Omental fat pad (tissue), 4 donors: ENCODE results near the gene PRR19. TPM values are rescaled to one million over a fixed set of nuclear protein-coding genes. Genes with fewer than 3 reads are reported as not detected.

Experiments
- ATAC-seq: fragments of 150-250 bp; one replicate; pipeline ENCODE4 v1.9.1; 2016; ENCODE audit warnings: mild to moderate bottlenecking, moderate library complexity; ENCODE audit not compliant: low FRiP score
- DNase-seq: peaks from one replicate; pipeline ENCODE4 v3.0.0-alpha.2; 2019; ENCODE audit warnings: low spot score
- small RNA-seq: library from RNA; depleted of rRNA; stranded (forward); fragments of <200 nt; gene quantifications from one replicate; pipeline ENCODE3, GENCODE V24; 2016
- total RNA-seq, 4 donors: library from RNA; depleted of rRNA; stranded (reverse); fragments of >200 nt; gene quantifications; one replicate each; pipeline ENCODE4 v1.1.0, GENCODE V29; 2016
- TF ChIP-seq, protein P1 (sequence below), 3 donors: fragments of 450-650 bp; IDR thresholded peaks; one replicate each; pipeline ENCODE4 v1.5.1; 2016 to 2017; ENCODE audit warnings: antibody characterized with exemption in 3 of 3, mild to moderate bottlenecking in 3 of 3, moderate library complexity in 2 of 3

Gene PRR19
- total RNA-seq, 4 donors from 2014 or later: 0.31 to 0.93 (median 0.72) TPM; not detected in 1

- TF ChIP-seq, protein P1, sequence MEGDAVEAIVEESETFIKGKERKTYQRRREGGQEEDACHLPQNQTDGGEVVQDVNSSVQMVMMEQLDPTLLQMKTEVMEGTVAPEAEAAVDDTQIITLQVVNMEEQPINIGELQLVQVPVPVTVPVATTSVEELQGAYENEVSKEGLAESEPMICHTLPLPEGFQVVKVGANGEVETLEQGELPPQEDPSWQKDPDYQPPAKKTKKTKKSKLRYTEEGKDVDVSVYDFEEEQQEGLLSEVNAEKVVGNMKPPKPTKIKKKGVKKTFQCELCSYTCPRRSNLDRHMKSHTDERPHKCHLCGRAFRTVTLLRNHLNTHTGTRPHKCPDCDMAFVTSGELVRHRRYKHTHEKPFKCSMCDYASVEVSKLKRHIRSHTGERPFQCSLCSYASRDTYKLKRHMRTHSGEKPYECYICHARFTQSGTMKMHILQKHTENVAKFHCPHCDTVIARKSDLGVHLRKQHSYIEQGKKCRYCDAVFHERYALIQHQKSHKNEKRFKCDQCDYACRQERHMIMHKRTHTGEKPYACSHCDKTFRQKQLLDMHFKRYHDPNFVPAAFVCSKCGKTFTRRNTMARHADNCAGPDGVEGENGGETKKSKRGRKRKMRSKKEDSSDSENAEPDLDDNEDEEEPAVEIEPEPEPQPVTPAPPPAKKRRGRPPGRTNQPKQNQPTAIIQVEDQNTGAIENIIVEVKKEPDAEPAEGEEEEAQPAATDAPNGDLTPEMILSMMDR (IDR thresholded peaks at IDR 0.05): no peak
- ATAC-seq: no peak
- DNase-seq: no peak
Measured at GRCh38 chr19:42353341-42354015, 51.5 kb downstream of the PRR19 start.

DNA sequence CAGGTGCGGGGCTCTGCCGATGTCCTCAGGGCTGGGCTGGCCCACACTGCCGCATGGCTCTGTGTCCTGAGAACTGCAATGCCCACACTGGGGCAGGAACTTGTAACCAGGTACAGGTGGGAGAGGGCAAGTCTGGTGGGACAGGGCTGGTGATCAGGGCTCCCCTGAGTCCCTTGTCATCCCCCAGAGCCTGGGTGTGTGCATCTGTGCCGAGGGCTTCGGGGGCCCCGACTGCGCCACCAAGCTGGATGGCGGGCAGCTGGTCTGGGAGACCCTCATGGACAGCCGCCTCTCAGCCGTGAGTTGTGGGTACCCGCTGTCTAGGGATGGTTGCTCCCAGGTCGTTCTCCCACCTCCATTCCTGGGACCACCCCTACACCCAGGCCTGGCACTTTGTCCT, 54.0 kb downstream of the PRR19 start:
- TF ChIP-seq, protein P1 (IDR thresholded peaks at IDR 0.05): no peak
- ATAC-seq: no peak
- DNase-seq: no peak

GRCh38 chr19:42356686-42357085, 54.8 kb downstream of the PRR19 start:
- TF ChIP-seq, protein P1 (IDR thresholded peaks at IDR 0.05): no peak
- no peak for DNase-seq
- no peak for ATAC-seq

- no peak for ATAC-seq
- no peak for DNase-seq
- TF ChIP-seq, protein P1 (IDR thresholded peaks at IDR 0.05): no peak
Measured at GRCh38 chr19:42357290-42357689, 55.4 kb downstream of the PRR19 start.

Small RNAs within 50 kb of the gene (small RNA-seq; reads per million reads assigned to genes)
- gene MIR8077: not detected

Other genes starting within 250 kb of the PRR19 start
- 1 to 10 TPM in 3 of 4 donors, under 1 TPM in 1; 0.32 to 2.1 (median 1.6) TPM for gene GRIK5, start 231.9 kb upstream of the PRR19 start, total RNA-seq
- gene ZNF574, start 226.0 kb upstream of the PRR19 start, total RNA-seq: 10 to 100 TPM; 11.6 to 22.9 (median 12.8) TPM
- 1 to 10 TPM in 3 of 4 donors, under 1 TPM in 1; 0.56 to 3.2 (median 1.5) TPM for gene POU2F2, start 169.7 kb upstream of the PRR19 start, total RNA-seq
- 10 to 100 TPM; 22.0 to 59.3 (median 29.9) TPM for gene DEDD2, start 84.5 kb upstream of the PRR19 start, total RNA-seq
- 1 to 10 TPM; 3.2 to 7.6 (median 5.7) TPM for gene ZNF526, start 81.8 kb upstream of the PRR19 start, total RNA-seq
- 10 to 100 TPM; 16.9 to 32.3 (median 20.0) TPM for gene GSK3A, start 59.5 kb upstream of the PRR19 start, total RNA-seq
- gene ERF, start 47.0 kb upstream of the PRR19 start, total RNA-seq: 10 to 100 TPM; 21.2 to 52.8 (median 34.8) TPM
- gene CIC, start 32.9 kb upstream of the PRR19 start, total RNA-seq: 10 to 100 TPM; 15.7 to 26.3 (median 21.0) TPM
- gene PAFAH1B3, start 492 bp downstream of the PRR19 start, total RNA-seq: 10 to 100 TPM in 2 of 4 donors, 1 to 10 TPM in 2; 2.7 to 14.1 (median 8.6) TPM
- gene TMEM145, start 11.2 kb downstream of the PRR19 start, total RNA-seq: 1 to 10 TPM in 1 of 4 donors, under 1 TPM in 1, not detected in 2; 0.24 to 1.9 TPM
- 10 to 100 TPM; 15.3 to 20.5 (median 18.4) TPM for gene MEGF8, start 23.5 kb downstream of the PRR19 start, total RNA-seq
- gene CNFN, start 88.2 kb downstream of the PRR19 start, total RNA-seq: not detected
- gene LIPE, start 125.3 kb downstream of the PRR19 start, total RNA-seq: 1,000 to 10,000 TPM in 2 of 4 donors, 100 to 1,000 TPM in 2; 491 to 3,641 (median 1,025) TPM
- not detected for gene CXCL17, start 140.8 kb downstream of the PRR19 start, total RNA-seq
- gene CEACAM1, start 226.3 kb downstream of the PRR19 start, total RNA-seq: 10 to 100 TPM in 3 of 4 donors, 1 to 10 TPM in 1; 2.4 to 36.9 (median 23.0) TPM